ENCODE measurements around the gene RAE1.
A peak's percentile ranks its signal among the peaks of the same experiment; 100 is the strongest.

The RAE1 gene

GRCh38 chr20:57392512-57393271, 41.6 kb downstream of the RAE1 start:
- H3K27me3 ChIP-seq (ENCODE audit: control insufficient read depth, insufficient read depth, low read length): peaks cover 11% of the 10 kb centered on the region
- H3K9ac ChIP-seq (ENCODE audit: low read length): peak overlapping the region; percentile 37
- peaks cover 28% of the 10 kb centered on the region for H3K4me1 ChIP-seq (ENCODE audit: control insufficient read depth, low read depth, low read length)
- no peaks in the 10 kb centered on the region for H3K9me3 ChIP-seq (ENCODE audit: control insufficient read depth, low read depth, low read length)
- peak overlapping the region; percentile 62 for H3K4me3 ChIP-seq (ENCODE audit: low read length)
- no peak overlapping the region for H3K27ac ChIP-seq (ENCODE audit: low read length)
- H3K36me3 ChIP-seq (ENCODE audit: control insufficient read depth, low read depth, low read length): peaks cover 31% of the 10 kb centered on the region

- peaks cover 11% of the 10 kb centered on the region for H3K27me3 ChIP-seq (ENCODE audit: control insufficient read depth, insufficient read depth, low read length)
- H3K27ac ChIP-seq (ENCODE audit: low read length): no peak overlapping the region
- H3K36me3 ChIP-seq (ENCODE audit: control insufficient read depth, low read depth, low read length): peaks cover 33% of the 10 kb centered on the region
- peak overlapping the region; percentile 62 for H3K4me3 ChIP-seq (ENCODE audit: low read length)
- H3K9me3 ChIP-seq (ENCODE audit: control insufficient read depth, low read depth, low read length): no peaks in the 10 kb centered on the region
- H3K9ac ChIP-seq (ENCODE audit: low read length): no peak overlapping the region
- H3K4me1 ChIP-seq (ENCODE audit: control insufficient read depth, low read depth, low read length): peaks cover 28% of the 10 kb centered on the region
Observed at GRCh38 chr20:57393321-57394120, 42.5 kb downstream of the RAE1 start.

DNA sequence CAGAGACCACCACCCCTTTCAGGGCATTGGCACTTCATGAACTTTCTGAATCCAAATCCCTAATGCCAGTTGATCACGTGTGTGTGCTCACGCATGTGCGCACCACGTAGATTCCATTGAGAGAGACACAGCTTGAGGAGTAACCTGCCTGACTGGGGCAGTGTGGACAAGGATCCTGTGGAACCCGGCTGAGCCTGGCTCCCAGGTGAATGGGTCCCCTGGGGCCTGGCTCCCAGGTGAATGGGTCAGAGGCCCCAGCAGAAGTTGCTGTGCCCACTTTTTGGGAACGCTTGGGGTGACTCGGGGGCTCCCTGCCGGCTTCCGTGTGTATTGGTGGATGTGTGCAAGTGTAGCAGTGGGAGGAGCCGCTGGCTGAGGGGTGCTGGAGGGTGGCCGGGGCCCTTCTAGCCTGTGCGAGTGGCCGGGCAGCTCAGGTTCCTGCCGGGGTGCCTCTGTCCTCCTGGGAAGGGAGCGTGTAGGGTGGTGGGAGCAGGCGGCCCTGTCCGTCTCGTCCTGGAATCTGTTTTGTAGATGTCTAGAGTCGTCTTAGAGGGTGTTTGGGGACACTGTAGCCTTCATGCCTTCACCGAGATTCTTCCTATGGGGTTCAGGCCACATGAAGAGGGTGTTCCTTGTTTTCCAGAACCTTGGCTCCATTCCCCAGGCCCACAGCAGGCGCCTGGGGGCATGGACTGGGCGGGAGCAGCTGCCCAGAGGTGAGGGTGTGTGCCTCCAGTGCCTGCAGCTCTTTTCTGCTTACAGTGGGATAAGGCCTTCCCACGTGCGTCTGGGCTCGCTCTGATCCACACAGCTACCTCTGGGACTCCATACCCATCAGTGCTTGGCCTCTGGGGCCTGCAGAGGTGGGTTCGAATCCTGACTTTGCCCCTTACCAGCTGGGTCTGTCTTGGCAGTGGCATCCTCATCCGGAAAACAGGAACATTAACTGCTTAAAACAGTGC, 43.3 kb downstream of the RAE1 start:
- no peak overlapping the region for H3K27ac ChIP-seq (ENCODE audit: low read length)
- H3K27me3 ChIP-seq (ENCODE audit: control insufficient read depth, insufficient read depth, low read length): peaks cover 11% of the 10 kb centered on the region
- peaks cover 28% of the 10 kb centered on the region for H3K4me1 ChIP-seq (ENCODE audit: control insufficient read depth, low read depth, low read length)
- H3K9me3 ChIP-seq (ENCODE audit: control insufficient read depth, low read depth, low read length): no peaks in the 10 kb centered on the region
- peaks cover 37% of the 10 kb centered on the region for H3K36me3 ChIP-seq (ENCODE audit: control insufficient read depth, low read depth, low read length)
- H3K9ac ChIP-seq (ENCODE audit: low read length): no peak overlapping the region
- H3K4me3 ChIP-seq (ENCODE audit: low read length): no peak overlapping the region

DNA sequence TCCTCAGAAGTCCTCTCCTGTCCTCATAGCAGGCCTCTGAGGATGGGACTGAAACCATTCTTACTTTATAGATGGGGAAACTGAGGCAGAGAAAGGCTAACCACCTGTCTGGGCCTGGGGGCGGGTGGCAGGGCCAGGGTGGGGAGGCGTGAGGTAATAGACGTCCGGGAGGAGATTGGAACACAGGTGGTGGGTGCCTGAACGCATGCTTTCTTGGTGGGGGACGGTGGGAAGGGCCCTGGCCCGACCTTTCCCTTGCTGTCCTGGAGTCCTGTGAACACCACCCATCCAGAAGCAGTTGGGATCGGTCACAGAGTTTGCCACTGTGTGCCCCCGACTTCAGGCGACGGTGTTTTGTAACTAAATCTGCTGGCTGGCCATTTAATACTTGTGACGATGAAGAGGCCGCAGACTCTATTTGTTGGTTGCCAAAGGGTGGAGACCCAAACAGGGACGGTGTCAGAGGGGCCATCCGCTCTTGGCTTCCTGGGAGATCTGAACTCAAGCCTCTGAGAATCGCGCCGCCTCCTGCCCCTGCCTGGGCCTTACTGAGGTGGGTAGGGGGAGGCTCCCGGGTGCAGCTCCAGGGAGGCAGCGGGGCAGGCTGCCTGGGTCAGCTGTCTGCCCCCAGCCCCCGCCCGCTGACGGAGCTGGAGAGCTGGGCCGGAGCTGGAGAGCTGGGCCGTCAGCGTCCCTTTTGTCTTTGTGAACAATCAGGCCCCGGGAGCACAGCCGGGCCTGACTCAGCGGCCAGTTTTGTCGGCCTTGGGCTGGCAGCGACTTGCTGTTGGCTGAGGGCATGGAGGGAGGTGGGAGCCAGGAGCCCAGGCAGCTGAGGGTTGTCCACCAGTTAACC, 44.3 kb downstream of the RAE1 start:
- Histone ChIP-seq H3K4me1 (ENCODE audit: control insufficient read depth, low read depth, low read length) (peaks cover 21% of the 10 kb centered on the region), H3K36me3 (ENCODE audit: control insufficient read depth, low read depth, low read length) (peaks cover 40% of the 10 kb centered on the region), H3K9me3 (ENCODE audit: control insufficient read depth, low read depth, low read length) (no peaks in the 10 kb centered on the region), H3K27ac (ENCODE audit: low read length) (no peak overlapping the region), H3K27me3 (ENCODE audit: control insufficient read depth, insufficient read depth, low read length) (peaks cover 2% of the 10 kb centered on the region), H3K9ac (ENCODE audit: low read length) (no peak overlapping the region), H3K4me3 (ENCODE audit: low read length) (no peak overlapping the region)

- H3K27ac ChIP-seq (ENCODE audit: low read length): no peak overlapping the region
- H3K9ac ChIP-seq (ENCODE audit: low read length): no peak overlapping the region
- H3K4me1 ChIP-seq (ENCODE audit: control insufficient read depth, low read depth, low read length): peaks cover 15% of the 10 kb centered on the region
- H3K27me3 ChIP-seq (ENCODE audit: control insufficient read depth, insufficient read depth, low read length): no peaks in the 10 kb centered on the region
- no peaks in the 10 kb centered on the region for H3K9me3 ChIP-seq (ENCODE audit: control insufficient read depth, low read depth, low read length)
- H3K4me3 ChIP-seq (ENCODE audit: low read length): no peak overlapping the region
- H3K36me3 ChIP-seq (ENCODE audit: control insufficient read depth, low read depth, low read length): peaks cover 46% of the 10 kb centered on the region
Observed at GRCh38 chr20:57396212-57396983, 45.3 kb downstream of the RAE1 start.

- H3K4me1 ChIP-seq (ENCODE audit: control insufficient read depth, low read depth, low read length): peaks cover 15% of the 10 kb centered on the region
- no peak overlapping the region for H3K9ac ChIP-seq (ENCODE audit: low read length)
- no peak overlapping the region for H3K27ac ChIP-seq (ENCODE audit: low read length)
- H3K9me3 ChIP-seq (ENCODE audit: control insufficient read depth, low read depth, low read length): no peaks in the 10 kb centered on the region
- peaks cover 51% of the 10 kb centered on the region for H3K36me3 ChIP-seq (ENCODE audit: control insufficient read depth, low read depth, low read length)
- H3K4me3 ChIP-seq (ENCODE audit: low read length): no peak overlapping the region
- no peaks in the 10 kb centered on the region for H3K27me3 ChIP-seq (ENCODE audit: control insufficient read depth, insufficient read depth, low read length)
Observed at GRCh38 chr20:57396984-57397692, 46.1 kb downstream of the RAE1 start.

DNA sequence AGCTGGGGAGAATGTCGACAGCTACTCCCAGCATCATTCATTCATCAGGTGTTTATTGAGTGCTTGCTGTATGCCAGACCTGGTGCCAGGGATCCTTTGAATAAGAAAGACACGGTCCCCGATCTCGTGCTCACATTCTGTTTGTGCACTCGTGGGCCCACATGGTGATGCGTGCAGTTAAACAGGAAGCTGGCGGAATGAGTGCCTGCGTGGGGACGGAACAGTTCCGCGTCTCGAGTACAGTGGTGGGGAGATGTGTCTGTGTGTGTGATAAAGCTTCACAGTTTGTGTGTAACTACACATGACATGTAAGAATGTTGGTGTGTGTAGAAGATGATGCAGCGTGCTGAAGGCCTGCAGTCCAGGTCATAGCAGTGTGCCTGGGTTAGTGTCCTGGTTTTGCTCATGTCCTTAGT, 46.6 kb downstream of the RAE1 start:
- H3K27me3 ChIP-seq (ENCODE audit: control insufficient read depth, insufficient read depth, low read length): no peaks in the 10 kb centered on the region
- H3K9me3 ChIP-seq (ENCODE audit: control insufficient read depth, low read depth, low read length): no peaks in the 10 kb centered on the region
- no peak overlapping the region for H3K4me3 ChIP-seq (ENCODE audit: low read length)
- H3K4me1 ChIP-seq (ENCODE audit: control insufficient read depth, low read depth, low read length): peaks cover 15% of the 10 kb centered on the region
- H3K9ac ChIP-seq (ENCODE audit: low read length): no peak overlapping the region
- no peak overlapping the region for H3K27ac ChIP-seq (ENCODE audit: low read length)
- H3K36me3 ChIP-seq (ENCODE audit: control insufficient read depth, low read depth, low read length): peaks cover 56% of the 10 kb centered on the region

DNA sequence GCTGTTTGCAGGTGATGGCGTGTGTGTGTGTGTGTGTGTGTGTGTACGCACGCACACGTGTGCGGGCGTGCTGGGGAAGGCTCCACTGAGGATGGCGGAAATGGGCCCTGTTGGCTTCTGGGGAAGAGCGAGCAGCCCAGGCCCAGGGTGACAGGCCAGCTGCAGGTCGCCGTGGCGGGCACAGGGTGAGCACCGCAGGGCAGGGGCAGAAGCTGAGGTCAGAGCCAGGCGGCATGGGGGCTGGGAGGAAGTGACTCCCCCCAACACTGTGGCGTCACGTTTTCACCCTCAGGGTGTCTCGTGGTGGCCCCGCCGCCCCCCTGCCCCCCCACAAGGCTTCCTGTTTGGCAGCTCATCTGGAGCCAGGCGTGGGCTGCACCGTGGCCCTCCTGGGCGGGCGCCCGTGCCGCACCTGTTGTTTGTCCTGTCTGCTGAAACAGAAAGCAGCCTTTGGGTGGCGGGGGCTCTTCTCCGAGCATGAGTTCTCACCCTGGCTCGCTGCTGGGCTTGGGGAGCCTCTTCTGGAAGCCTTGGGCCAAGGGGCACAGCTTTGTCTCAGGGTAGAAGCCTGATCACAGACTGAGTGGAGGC, 47.3 kb downstream of the RAE1 start:
- no peaks in the 10 kb centered on the region for H3K27me3 ChIP-seq (ENCODE audit: control insufficient read depth, insufficient read depth, low read length)
- no peak overlapping the region for H3K9ac ChIP-seq (ENCODE audit: low read length)
- no peak overlapping the region for H3K4me3 ChIP-seq (ENCODE audit: low read length)
- no peaks in the 10 kb centered on the region for H3K9me3 ChIP-seq (ENCODE audit: control insufficient read depth, low read depth, low read length)
- peaks cover 15% of the 10 kb centered on the region for H3K4me1 ChIP-seq (ENCODE audit: control insufficient read depth, low read depth, low read length)
- H3K27ac ChIP-seq (ENCODE audit: low read length): no peak overlapping the region
- H3K36me3 ChIP-seq (ENCODE audit: control insufficient read depth, low read depth, low read length): peaks cover 52% of the 10 kb centered on the region

- no peak overlapping the region for H3K27ac ChIP-seq (ENCODE audit: low read length)
- H3K9me3 ChIP-seq (ENCODE audit: control insufficient read depth, low read depth, low read length): no peaks in the 10 kb centered on the region
- H3K27me3 ChIP-seq (ENCODE audit: control insufficient read depth, insufficient read depth, low read length): no peaks in the 10 kb centered on the region
- H3K36me3 ChIP-seq (ENCODE audit: control insufficient read depth, low read depth, low read length): peaks cover 48% of the 10 kb centered on the region
- peaks cover 12% of the 10 kb centered on the region for H3K4me1 ChIP-seq (ENCODE audit: control insufficient read depth, low read depth, low read length)
- no peak overlapping the region for H3K9ac ChIP-seq (ENCODE audit: low read length)
- H3K4me3 ChIP-seq (ENCODE audit: low read length): no peak overlapping the region
Observed at GRCh38 chr20:57398901-57399535, 48.0 kb downstream of the RAE1 start.
